ENCODE data around the gene PGAM5. TPM values are rescaled to one million over a fixed set of nuclear protein-coding genes. Genes with fewer than 3 reads are reported as not detected.

The PGAM5 gene
- total RNA-seq, 1 experiment from 2014 or later = 112 TPM

DNA sequence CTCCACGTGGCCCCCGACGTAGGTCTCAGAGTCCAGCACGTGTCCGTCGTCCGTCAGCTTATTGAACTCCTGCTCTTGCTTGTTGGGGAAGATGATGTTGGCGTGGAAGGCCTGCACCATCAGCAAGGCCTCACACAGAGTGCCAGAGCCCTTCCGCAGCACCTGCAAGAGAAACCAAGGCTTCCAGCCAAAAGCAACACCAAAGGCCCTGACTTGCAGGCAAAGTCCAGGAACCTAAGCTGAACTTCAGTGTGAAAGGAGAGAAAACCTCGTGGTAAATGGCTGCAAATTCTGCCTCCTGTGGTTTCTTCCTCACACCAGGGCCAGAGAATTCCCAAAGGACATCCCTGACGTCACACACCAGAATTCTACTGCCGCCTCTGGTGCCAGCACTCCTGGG, 38.0 kb upstream of the PGAM5 start:
- H3K27me3 Mint-ChIP-seq (ENCODE audit: low read depth) = no peaks in the 10 kb centered on the region
- Histone ChIP-seq H4K8ac (replicated peaks; ENCODE audit: insufficient read length, low read depth, low read length) (no peak overlapping the region), H3K4me1 (ENCODE audit: insufficient read depth, low read length) (no peaks in the 10 kb centered on the region), H3K4me2 (ENCODE audit: insufficient read depth, insufficient read length, low read length) (no peak overlapping the region), H3K79me2 (ENCODE audit: insufficient read depth, low read length) (no peaks in the 10 kb centered on the region), H3K18ac (ENCODE audit: insufficient read length, low read depth, low read length) (no peak overlapping the region), H2AK5ac (ENCODE audit: insufficient read length, low read length) (no peak overlapping the region), H3K9ac (ENCODE audit: extremely low read depth, insufficient read length, low read length) (no peak overlapping the region), H3K23ac (ENCODE audit: insufficient read length, low read depth, low read length) (no peak overlapping the region), H3K14ac (ENCODE audit: insufficient read depth, low read length) (no peak overlapping the region), H2BK15ac (ENCODE audit: low read depth, low read length) (no peak overlapping the region), H4K91ac (ENCODE audit: insufficient read length, low read depth, low read length) (no peak overlapping the region), H4K20me1 (ENCODE audit: control insufficient read depth, insufficient read depth, insufficient read length) (no peaks in the 10 kb centered on the region), H2AFZ (ENCODE audit: low read length) (no peak overlapping the region), H3K9me3 (ENCODE audit: control insufficient read depth, low read depth, low read length) (no peaks in the 10 kb centered on the region), H3K27ac (ENCODE audit: insufficient read length, low read depth, low read length) (no peak overlapping the region), H2BK5ac (ENCODE audit: insufficient read length, low read length) (no peak overlapping the region), H3K23me2 (ENCODE audit: insufficient read length, low read depth, low read length, poor library complexity, severe bottlenecking) (no peaks in the 10 kb centered on the region), H2BK20ac (ENCODE audit: low read depth, low read length, poor library complexity, severe bottlenecking) (no peak overlapping the region), H3K79me1 (ENCODE audit: insufficient read depth, low read depth, low read length, poor library complexity, severe bottlenecking) (no peaks in the 10 kb centered on the region), H4K5ac (ENCODE audit: insufficient read length, low read depth, low read length) (no peak overlapping the region), H2BK120ac (ENCODE audit: low read depth, low read length, poor library complexity, severe bottlenecking) (no peak overlapping the region), H3K27me3 (ENCODE audit: insufficient read depth, low read length) (no peaks in the 10 kb centered on the region), H2BK12ac (ENCODE audit: insufficient read length, low read depth, low read length) (no peak overlapping the region), H3T11ph (ENCODE audit: low read length) (no peak overlapping the region), H3K4ac (ENCODE audit: low read depth, low read length) (no peak overlapping the region), H3K56ac (ENCODE audit: insufficient read length, low read depth, low read length) (no peak overlapping the region)
- peaks cover 58 to 93% (median 90%) of the 10 kb centered on the region in 3 experiments for H3K36me3 Mint-ChIP-seq (ENCODE audit: insufficient read depth in 1 of 3, low read depth in 3 of 3)
- WGBS (ENCODE audit: extremely low coverage, insufficient read length, low lambda C conversion rate) = no CpG with 5 or more reads among the region's 12 CpGs
- no peak for DNase-seq
- TF ChIP-seq, protein P1, sequence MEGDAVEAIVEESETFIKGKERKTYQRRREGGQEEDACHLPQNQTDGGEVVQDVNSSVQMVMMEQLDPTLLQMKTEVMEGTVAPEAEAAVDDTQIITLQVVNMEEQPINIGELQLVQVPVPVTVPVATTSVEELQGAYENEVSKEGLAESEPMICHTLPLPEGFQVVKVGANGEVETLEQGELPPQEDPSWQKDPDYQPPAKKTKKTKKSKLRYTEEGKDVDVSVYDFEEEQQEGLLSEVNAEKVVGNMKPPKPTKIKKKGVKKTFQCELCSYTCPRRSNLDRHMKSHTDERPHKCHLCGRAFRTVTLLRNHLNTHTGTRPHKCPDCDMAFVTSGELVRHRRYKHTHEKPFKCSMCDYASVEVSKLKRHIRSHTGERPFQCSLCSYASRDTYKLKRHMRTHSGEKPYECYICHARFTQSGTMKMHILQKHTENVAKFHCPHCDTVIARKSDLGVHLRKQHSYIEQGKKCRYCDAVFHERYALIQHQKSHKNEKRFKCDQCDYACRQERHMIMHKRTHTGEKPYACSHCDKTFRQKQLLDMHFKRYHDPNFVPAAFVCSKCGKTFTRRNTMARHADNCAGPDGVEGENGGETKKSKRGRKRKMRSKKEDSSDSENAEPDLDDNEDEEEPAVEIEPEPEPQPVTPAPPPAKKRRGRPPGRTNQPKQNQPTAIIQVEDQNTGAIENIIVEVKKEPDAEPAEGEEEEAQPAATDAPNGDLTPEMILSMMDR (conservative IDR thresholded peaks at IDR 0.05) = no peak
- H3K27ac Mint-ChIP-seq = no peak overlapping the region; a peak in 1 of 7 replicates
- no peaks in the 10 kb centered on the region for H3K9me3 Mint-ChIP-seq
- H3K4me3 Mint-ChIP-seq = no peak overlapping the region
- H3K4me1 Mint-ChIP-seq = no peaks in the 10 kb centered on the region

Measured in H9 (cell line).